ENCODE data around the gene BDH1.

- TF ChIP-seq CTCF (conservative IDR thresholded peaks at IDR 0.05 in 1 of 2, IDR thresholded peaks at IDR 0.05 in 1 of 2; ENCODE audit: extremely low read depth in 1 of 2, insufficient read depth in 1 of 2, low read depth in 1 of 2, low read length in 2 of 2), result no peak
- TF ChIP-seq EZH2 (IDR thresholded peaks at IDR 0.05; ENCODE audit: borderline replicate concordance, low read length), result no peak
Observed at GRCh38 chr3:197592361-197593045, 36.7 kb upstream of the BDH1 start.
